Thoracic aorta (tissue), 2 donors: ENCODE data around the gene GAPT. TPM values are rescaled to one million over a fixed set of nuclear protein-coding genes. Genes with fewer than 3 reads are reported as not detected.

Experiments
- ATAC-seq: fragments of 150-250 bp; one replicate; pipeline ENCODE4 v1.8.0; 2017; ENCODE audit warnings: low read depth; ENCODE audit not compliant: insufficient number of reproducible peaks, low FRiP score
- DNase-seq: peaks from one replicate; pipeline ENCODE4 v3.0.0-alpha.2; 2020; ENCODE audit warnings: low spot score
- H3K27ac ChIP-seq, 2 donors: fragments of 200-600 bp; sonication (generic); 1 replicate in 1 of 2; 2 replicates in 1 of 2; pipeline ENCODE4 v1.5.1; 2016; ENCODE audit warnings: mild to moderate bottlenecking in 2 of 2, moderate library complexity in 2 of 2
- H3K27me3 ChIP-seq: fragments of 200-600 bp; sonication (generic); replicated peaks from 2 replicates; pipeline ENCODE4 v1.6.0; 2016; ENCODE audit warnings: mild to moderate bottlenecking; ENCODE audit not compliant: insufficient read depth
- H3K36me3 ChIP-seq: fragments of 200-600 bp; sonication (generic); one replicate; pipeline ENCODE4 v1.5.1; 2016
- H3K4me1 ChIP-seq, 2 donors: fragments of 200-600 bp; sonication (generic); 1 replicate in 1 of 2; 2 replicates in 1 of 2; pipeline versions ENCODE4 v1.5.1 to v1.6.0; 2016; ENCODE audit warnings: low read depth in 2 of 2, mild to moderate bottlenecking in 1 of 2; ENCODE audit not compliant: control insufficient read depth in 1 of 2
- H3K4me3 ChIP-seq: fragments of 200-600 bp; sonication (generic); 2 replicates; pipeline ENCODE4 v1.5.1; 2016; ENCODE audit warnings: mild to moderate bottlenecking
- H3K9me3 ChIP-seq: fragments of 200-600 bp; sonication (generic); 2 replicates; pipeline ENCODE4 v1.5.1; 2016
- total RNA-seq, 2 donors: library from RNA; depleted of rRNA; stranded (reverse); fragments of >200 nt; gene quantifications; one replicate each; pipeline versions ENCODE4 v1.1.0 to v1.2.3, GENCODE V29; 2016
- TF ChIP-seq, protein P1 (sequence below): fragments of 200-600 bp; sonication (generic); IDR thresholded peaks from one replicate; pipeline ENCODE4 v1.5.1; 2019; ENCODE audit warnings: antibody characterized with exemption

The GAPT gene
- total RNA-seq, 2 donors from 2014 or later, result 0.14 to 1.6 TPM

DNA sequence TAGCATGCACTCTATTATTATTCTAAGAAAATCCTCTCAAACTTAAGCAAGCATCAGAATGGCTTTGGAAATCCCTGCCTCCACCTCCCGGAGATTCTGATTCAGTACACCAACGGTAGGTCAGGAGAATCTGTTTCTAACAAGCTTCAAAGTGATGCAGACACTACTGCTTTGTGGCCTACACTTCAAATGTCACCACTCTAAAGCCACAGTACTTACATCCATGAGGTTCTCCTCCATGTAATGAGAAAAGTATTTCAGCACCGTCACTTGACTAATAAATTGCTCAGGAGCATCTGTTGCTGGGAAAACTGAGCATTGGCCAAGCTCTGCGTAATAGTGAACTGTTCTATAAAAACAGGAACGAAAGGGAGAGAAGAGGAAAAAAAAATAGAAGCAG is 36.2 kb upstream of the GAPT start:
- H3K9me3 ChIP-seq, result no peaks in the 10 kb centered on the region
- H3K4me1 ChIP-seq, result peaks cover 15 to 39% of the 10 kb centered on the region in 2 donors
- TF ChIP-seq, protein P1, sequence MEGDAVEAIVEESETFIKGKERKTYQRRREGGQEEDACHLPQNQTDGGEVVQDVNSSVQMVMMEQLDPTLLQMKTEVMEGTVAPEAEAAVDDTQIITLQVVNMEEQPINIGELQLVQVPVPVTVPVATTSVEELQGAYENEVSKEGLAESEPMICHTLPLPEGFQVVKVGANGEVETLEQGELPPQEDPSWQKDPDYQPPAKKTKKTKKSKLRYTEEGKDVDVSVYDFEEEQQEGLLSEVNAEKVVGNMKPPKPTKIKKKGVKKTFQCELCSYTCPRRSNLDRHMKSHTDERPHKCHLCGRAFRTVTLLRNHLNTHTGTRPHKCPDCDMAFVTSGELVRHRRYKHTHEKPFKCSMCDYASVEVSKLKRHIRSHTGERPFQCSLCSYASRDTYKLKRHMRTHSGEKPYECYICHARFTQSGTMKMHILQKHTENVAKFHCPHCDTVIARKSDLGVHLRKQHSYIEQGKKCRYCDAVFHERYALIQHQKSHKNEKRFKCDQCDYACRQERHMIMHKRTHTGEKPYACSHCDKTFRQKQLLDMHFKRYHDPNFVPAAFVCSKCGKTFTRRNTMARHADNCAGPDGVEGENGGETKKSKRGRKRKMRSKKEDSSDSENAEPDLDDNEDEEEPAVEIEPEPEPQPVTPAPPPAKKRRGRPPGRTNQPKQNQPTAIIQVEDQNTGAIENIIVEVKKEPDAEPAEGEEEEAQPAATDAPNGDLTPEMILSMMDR, result no peak
- peak; percentile 9 for DNase-seq
- H3K27me3 ChIP-seq, result no peaks in the 10 kb centered on the region
- H3K27ac ChIP-seq, result peak overlapping the region in 1 of 2 donors; percentile 29
- H3K36me3 ChIP-seq, result peaks cover 12% of the 10 kb centered on the region
- no peak for ATAC-seq
- H3K4me3 ChIP-seq, result peak overlapping the region; percentile 83

DNA sequence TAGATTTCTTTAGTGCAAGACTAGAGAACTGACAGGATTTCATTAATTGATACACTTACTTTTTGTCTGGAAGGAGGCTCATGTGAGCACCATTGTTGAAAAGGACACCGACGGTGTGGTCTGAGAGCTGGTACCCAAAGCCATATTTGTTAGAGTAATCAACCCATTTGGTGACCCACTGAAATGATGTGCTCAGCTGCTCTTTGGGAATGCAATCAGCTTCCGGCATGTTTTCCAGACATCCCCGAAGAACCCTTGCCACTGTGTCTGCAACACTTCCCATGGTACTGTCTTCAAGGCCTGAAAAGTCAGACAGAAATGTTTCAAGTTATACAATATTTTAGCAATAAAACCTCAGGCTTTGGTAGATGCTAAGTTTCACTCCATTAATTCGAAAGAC is 35.8 kb upstream of the GAPT start:
- DNase-seq (no peak), ATAC-seq (no peak)
- Histone ChIP-seq H3K27ac (peak overlapping the region in 1 of 2 donors; percentile 29), H3K4me1 (peaks cover 15 to 39% of the 10 kb centered on the region in 2 donors), H3K36me3 (peaks cover 12% of the 10 kb centered on the region), H3K4me3 (peak overlapping the region; percentile 83), H3K9me3 (no peaks in the 10 kb centered on the region), H3K27me3 (no peaks in the 10 kb centered on the region)
- TF ChIP-seq, protein P1, result no peak

DNA sequence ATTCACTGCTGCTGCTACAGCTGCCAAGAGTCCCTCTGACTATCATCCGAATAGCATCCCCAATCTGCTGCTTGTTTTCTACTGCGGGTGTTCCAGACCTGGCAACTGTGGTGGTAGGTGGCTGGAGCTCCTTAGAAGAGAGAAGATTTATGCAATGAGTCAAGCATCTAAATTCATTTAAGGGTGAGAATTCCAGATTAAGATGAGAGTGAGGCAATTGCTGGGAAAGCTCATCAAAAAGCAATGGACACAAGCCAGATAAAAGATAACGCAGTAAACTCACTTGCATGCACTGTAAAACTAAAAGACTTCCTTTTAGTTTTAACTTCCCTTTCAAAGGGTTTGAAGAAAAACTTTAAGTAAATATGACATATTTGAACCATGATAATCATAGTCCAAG is 35.2 kb upstream of the GAPT start:
- Histone ChIP-seq H3K36me3 (peaks cover 12% of the 10 kb centered on the region), H3K27me3 (no peaks in the 10 kb centered on the region), H3K9me3 (no peaks in the 10 kb centered on the region), H3K4me3 (peak overlapping the region; percentile 83), H3K27ac (peak overlapping the region in 1 of 2 donors; percentile 29), H3K4me1 (peaks cover 15 to 41% of the 10 kb centered on the region in 2 donors)
- TF ChIP-seq, protein P1, result no peak
- ATAC-seq (no peak), DNase-seq (no peak)

DNA sequence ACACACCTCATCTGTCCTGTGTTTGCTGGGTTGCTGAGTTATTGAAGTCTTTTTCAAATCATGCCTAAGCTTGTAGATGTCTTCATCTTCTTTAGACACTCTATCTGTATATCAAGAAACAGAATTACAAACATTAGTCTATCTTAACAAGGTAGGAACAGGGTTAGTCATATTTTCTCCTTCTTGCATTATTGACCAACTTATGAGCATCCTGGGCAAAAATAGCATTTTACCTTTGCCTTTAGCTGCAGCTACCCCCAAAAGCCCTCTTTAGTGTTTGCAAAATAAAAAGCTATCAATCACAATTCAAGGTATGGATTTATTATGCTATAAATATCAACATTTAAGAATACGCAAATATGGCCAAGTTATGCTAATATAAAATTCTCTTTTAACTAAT is 34.7 kb upstream of the GAPT start:
- ATAC-seq (no peak), DNase-seq (no peak)
- Histone ChIP-seq H3K36me3 (peaks cover 12% of the 10 kb centered on the region), H3K27me3 (no peaks in the 10 kb centered on the region), H3K4me3 (peak overlapping the region; percentile 83), H3K4me1 (peaks cover 15 to 44% of the 10 kb centered on the region in 2 donors), H3K9me3 (no peaks in the 10 kb centered on the region), H3K27ac (peak overlapping the region in 1 of 2 donors; percentile 29)
- TF ChIP-seq, protein P1, result no peak

DNA sequence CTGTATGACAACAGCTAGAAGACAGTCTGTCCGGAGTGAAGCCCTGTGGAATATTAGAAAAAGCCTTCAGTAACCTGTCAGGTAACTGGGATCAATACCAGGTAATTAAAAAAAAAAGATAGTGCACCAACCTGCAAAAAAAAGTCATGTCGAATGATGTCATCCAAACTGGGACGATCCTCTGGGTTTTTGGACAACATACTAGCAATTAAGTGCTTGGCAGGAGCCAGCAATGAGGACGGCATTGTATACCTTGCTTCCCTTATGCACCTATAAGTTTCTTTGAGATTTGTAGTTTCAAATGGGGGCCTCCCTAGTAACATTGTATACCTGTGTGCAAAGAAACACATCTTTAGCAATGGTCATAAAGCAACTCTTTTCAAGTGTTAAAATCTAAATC is 34.2 kb upstream of the GAPT start:
- Histone ChIP-seq H3K36me3 (peaks cover 12% of the 10 kb centered on the region), H3K27ac (no peak overlapping the region), H3K27me3 (no peaks in the 10 kb centered on the region), H3K4me3 (peak overlapping the region; percentile 83), H3K4me1 (peaks cover 15 to 47% of the 10 kb centered on the region in 2 donors), H3K9me3 (no peaks in the 10 kb centered on the region)
- DNase-seq (no peak), ATAC-seq (no peak)
- TF ChIP-seq, protein P1, result no peak
